Activated effector memory CD4-positive, alpha-beta T cell treated with anti-CD3 and anti-CD28 coated beads, Interleukin-2, amount 50 U/mL, for 16 hours (primary cell): Measurements from ENCODE around the gene ZNF214.
"Not testable (repeated sequence)": the region's sequence is repeated elsewhere in the genome, so short reads cannot be mapped to it uniquely, and the experiment has no call there.

Experiments
- DNase-seq: peaks from one replicate; pipeline ENCODE4 v3.0.0-alpha.2; 2020

The ZNF214 gene

DNA sequence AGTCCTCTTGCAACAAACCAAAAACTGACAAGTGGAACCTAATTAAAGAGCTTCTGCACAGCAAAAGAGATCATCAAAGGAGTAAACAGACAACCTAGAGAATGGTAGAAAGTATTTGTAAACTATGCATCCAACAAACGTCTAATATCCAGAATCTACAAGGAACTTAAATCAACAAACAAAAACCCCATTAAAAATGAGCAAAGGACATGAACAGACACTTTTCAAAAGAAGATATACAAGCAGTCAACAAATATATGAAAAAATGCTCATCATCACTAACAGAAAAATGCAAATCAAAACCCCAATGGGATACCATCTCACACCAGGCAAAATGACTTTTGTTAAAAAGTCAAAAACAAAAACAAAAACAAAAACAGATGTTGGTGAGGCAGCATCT is 33.7 kb downstream of the ZNF214 start:
- no peak for DNase-seq

DNA sequence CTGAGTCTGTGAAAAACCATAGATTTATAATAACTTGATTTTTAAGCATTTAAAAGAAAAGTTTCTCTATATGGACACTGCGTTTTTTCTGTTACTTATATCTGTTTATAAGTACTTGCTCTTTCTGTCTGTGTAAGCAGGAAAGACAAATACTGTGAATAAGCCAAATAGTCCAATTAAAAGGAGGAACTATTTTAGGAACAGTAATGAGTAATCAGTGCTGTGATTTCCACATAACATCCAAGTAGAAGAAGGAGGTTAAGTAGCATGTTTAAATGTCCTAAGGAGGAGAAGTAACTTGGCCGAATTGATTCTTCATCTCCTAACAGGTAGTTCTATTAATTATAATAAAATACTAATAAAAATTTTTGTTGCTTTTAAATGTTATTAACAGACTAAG is 40.8 kb downstream of the ZNF214 start:
- no peak for DNase-seq

DNA sequence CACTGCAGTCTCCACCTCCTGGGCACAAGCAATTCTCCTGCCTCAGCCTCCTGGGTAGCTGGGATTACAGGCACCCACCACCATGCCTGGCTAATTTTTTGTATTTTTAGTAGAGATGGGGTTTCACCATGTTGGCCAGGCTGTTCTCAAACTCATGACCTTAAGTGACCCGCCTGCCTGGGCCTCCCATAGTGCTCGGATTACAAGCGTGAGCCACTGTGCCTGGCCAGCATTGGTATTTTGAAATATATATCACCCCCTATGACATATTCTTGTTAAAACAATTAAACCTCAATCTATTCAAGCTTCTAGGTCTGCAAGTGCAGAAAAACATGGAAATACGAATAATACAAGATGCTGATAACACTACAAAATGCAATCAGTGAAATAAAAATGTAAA is 50.3 kb downstream of the ZNF214 start:
- DNase-seq = not testable (repeated sequence)

DNA sequence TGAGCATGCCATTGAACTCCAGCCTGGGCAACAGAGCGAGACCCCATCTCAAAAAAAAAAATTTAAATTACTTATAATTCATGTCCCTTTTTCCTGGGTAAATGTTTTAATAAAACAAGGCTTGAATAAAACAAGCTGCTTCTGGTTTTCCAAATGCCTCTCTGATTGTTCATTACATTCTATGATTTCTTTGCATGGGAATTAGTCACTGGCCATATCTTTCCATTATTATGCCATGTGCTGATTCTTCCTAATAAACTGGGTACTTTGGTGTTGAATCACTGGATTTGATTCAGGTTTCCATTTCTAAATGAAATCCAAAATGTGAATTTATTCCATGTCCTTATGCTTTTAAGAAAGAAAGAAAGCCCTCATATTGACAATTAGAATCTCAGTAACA is 51.3 kb downstream of the ZNF214 start:
- DNase-seq = no peak

DNA sequence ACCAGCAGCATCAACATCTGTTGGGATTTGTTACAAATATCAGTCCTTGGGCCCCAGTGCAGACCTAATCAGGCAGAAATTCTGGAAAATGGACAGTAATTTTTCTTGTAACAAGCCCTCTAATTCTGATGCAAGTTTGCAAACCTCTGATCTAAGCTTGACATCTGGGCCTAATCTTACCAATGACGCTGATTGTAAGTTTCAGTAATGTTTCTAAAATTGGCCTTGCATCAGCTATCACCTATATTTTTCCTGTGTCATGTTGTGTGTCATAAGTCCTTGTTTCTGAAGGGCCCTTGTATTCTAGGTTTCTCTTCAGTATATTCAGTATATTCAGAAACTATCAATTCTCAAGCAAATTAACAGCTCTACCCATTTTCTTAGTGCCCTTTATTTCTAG is 57.5 kb downstream of the ZNF214 start:
- no peak for DNase-seq

DNA sequence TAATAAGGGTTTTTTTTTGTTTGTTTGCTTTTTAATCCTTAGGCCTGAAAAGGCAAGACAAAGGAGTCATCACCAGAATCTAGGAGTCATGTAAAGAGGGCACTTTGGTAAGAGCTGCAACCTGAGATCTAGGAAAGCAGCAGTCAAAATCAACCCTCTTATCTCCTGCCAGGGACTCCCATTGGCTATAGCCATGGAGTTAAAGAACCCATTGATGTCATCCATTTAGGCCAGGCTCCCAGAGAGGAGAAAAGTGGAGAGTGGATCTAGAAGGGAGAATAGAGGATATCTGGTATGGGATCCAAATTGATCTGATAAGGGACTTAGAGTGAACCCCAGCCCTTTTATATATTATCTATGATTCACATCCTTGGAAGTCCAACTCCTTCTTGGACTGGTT is 58.0 kb downstream of the ZNF214 start:
- DNase-seq = no peak

DNA sequence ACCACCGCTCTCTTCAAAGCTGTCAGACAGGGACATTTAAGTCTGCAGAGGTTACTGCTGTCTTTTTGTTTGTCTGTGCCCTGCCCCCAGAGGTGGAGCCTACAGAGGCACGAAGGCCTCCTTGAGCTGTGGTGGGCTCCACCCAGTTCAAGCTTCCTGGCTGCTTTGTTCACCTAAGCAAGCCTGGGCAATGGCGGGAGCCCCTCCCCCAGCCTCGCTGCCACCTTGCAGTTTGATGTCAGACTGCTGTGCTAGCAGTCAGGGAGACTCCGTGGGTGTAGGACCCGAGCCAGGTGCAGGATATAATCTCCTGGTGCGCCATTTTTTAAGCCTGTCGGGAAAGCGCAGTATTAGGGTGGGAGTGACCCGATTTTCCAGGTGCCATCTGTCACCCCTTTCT is 65.9 kb downstream of the ZNF214 start:
- DNase-seq = not testable (repeated sequence)
